B cell (primary cell): ENCODE data around the gene TMTC4. TPM values are rescaled to one million over a fixed set of nuclear protein-coding genes. Genes with fewer than 3 reads are reported as not detected.

Source experiments
- ATAC-seq: fragments of 200-7000 bp; cut with Tn5 transposase; one replicate; pipeline ENCODE4 v1.10.0; 2021; ENCODE audit warnings: low read depth, mild to moderate bottlenecking, moderate number of reproducible peaks, moderate library complexity
- CTCF ChIA-PET: fragments of 350-600 bp; sonication (Branson Sonifier 250); formaldehyde crosslinking; loops from one replicate; lab custom pipeline; 2021; ENCODE audit warnings: antibody characterized with exemption, inconsistent platforms; lab: Charles Lee
- POLR2A ChIA-PET: fragments of 350-600 bp; sonication (Branson Sonifier 250); formaldehyde crosslinking; loops from one replicate; lab custom pipeline; 2021; ENCODE audit warnings: antibody characterized with exemption; lab: Charles Lee
- DNase-seq: peaks from one replicate; pipeline ENCODE4 v3.0.0; 2013
- H2AFZ ChIP-seq: 2 replicates; pipeline ENCODE4 v1.6.1; 2012; ENCODE audit warnings: mild to moderate bottlenecking, low read depth, low read length; ENCODE audit not compliant: insufficient read depth, poor library complexity, severe bottlenecking
- H3K27ac ChIP-seq, 2 donors: 1 replicate in 1 of 2; 2 replicates in 1 of 2; pipeline ENCODE4 v1.5.1; 2012 to 2013; ENCODE audit warnings: low read length in 2 of 2, mild to moderate bottlenecking in 2 of 2, moderate library complexity in 1 of 2
- H3K27me3 ChIP-seq, 4 experiments: fragments of 200-600 bp in 1 of 4; sonication (generic) in 1 of 4; replicated peaks in 1 of 4; 1 replicate in 2 of 4; 2 replicates in 2 of 4; pipeline versions ENCODE4 v1.6.1 to v1.7.0; 2013 to 2016; ENCODE audit warnings: low read length in 3 of 4, mild to moderate bottlenecking in 2 of 4, mixed read lengths in 1 of 4, moderate library complexity in 1 of 4; ENCODE audit not compliant: insufficient read depth in 4 of 4, control insufficient read depth in 3 of 4; ENCODE audit errors: control extremely low read depth in 1 of 4
- H3K36me3 ChIP-seq, 2 experiments: replicated peaks in 1 of 2; 1 replicate in 1 of 2; 2 replicates in 1 of 2; pipeline versions ENCODE4 v1.6.1 to v1.7.1; 2013; ENCODE audit warnings: low read length in 1 of 2; ENCODE audit not compliant: insufficient read depth in 2 of 2, control insufficient read depth in 1 of 2; ENCODE audit errors: control extremely low read depth in 1 of 2, extremely low read depth in 1 of 2
- H3K4me1 ChIP-seq, 2 donors: fragments of 200-600 bp in 1 of 2; sonication (generic) in 1 of 2; 1 replicate in 1 of 2; 2 replicates in 1 of 2; pipeline versions ENCODE4 v1.5.1 to v1.6.1; 2013 to 2017; ENCODE audit warnings: low read length in 2 of 2; ENCODE audit not compliant: control insufficient read depth in 2 of 2, insufficient read depth in 2 of 2
- H3K4me2 ChIP-seq: replicated peaks from 2 replicates; pipeline ENCODE3; 2012; ENCODE audit warnings: mild to moderate bottlenecking, low read depth, low read length; ENCODE audit not compliant: poor library complexity, severe bottlenecking
- H3K4me3 ChIP-seq, 5 experiments: fragments of 200-600 bp in 1 of 5; sonication (generic) in 1 of 5; 1 replicate in 3 of 5; 2 replicates in 2 of 5; pipeline versions ENCODE4 v1.5.1 to v1.7.0; 2011 to 2016; ENCODE audit warnings: low read length in 4 of 5, mild to moderate bottlenecking in 4 of 5, low read depth in 2 of 5, control low read depth in 1 of 5, moderate library complexity in 1 of 5; ENCODE audit not compliant: insufficient read depth in 1 of 5; ENCODE audit errors: control extremely low read depth in 1 of 5, extremely low read depth in 1 of 5
- H3K79me2 ChIP-seq: fragments of 200-600 bp; sonication (generic); one replicate; pipeline ENCODE4 v1.6.0; 2016; ENCODE audit warnings: low read length; ENCODE audit not compliant: control insufficient read depth, insufficient read depth
- H3K9ac ChIP-seq: fragments of 200-600 bp; sonication (generic); 2 replicates; pipeline ENCODE4 v1.6.1; 2017; ENCODE audit warnings: mild to moderate bottlenecking, low read length, moderate library complexity
- H3K9me3 ChIP-seq, 3 donors: one replicate each; pipeline versions ENCODE4 v1.6.1 to v1.7.1; 2013; ENCODE audit warnings: low read length in 2 of 3; ENCODE audit not compliant: control insufficient read depth in 2 of 3, insufficient read depth in 1 of 3; ENCODE audit errors: control extremely low read depth in 1 of 3
- H4K20me1 ChIP-seq: 2 replicates; pipeline ENCODE4 v1.6.0; 2012; ENCODE audit warnings: mild to moderate bottlenecking, low read length; ENCODE audit not compliant: insufficient read depth, control insufficient read depth, poor library complexity, severe bottlenecking
- H3K27ac Mint-ChIP-seq: one replicate; pipeline ENCODE4 v1.8.0; 2021; ENCODE audit warnings: mixed read lengths
- H3K27me3 Mint-ChIP-seq: one replicate; pipeline ENCODE4 v1.8.0; 2021; ENCODE audit warnings: mixed read lengths
- H3K4me1 Mint-ChIP-seq: one replicate; pipeline ENCODE4 v1.8.0; 2021; ENCODE audit warnings: mixed read lengths
- H3K4me3 Mint-ChIP-seq: one replicate; pipeline ENCODE4 v1.8.0; 2021; ENCODE audit warnings: mixed read lengths
- H3K9me3 Mint-ChIP-seq: one replicate; pipeline ENCODE4 v1.8.0; 2022; ENCODE audit warnings: mixed read lengths; ENCODE audit not compliant: insufficient read depth
- EZH2 ChIP-seq: IDR thresholded peaks from 2 replicates; pipeline ENCODE4 v1.6.1; 2012; ENCODE audit warnings: borderline replicate concordance, low read depth, mild to moderate bottlenecking, moderate library complexity, low read length; ENCODE audit not compliant: insufficient read depth, poor library complexity, severe bottlenecking
- WGBS: methylation state at CpG from one replicate; pipeline ENCODE4 v1.1.5; 2013; ENCODE audit warnings: missing lambda C conversion rate; ENCODE audit not compliant: insufficient coverage; 5-methylcytosine and 5-hydroxymethylcytosine counted together
- intact Hi-C: fragments of 100-400 bp; cut with micrococcal nuclease; formaldehyde crosslinking; loops from one replicate; pipeline ENCODE4 v1.10.0; 2022
- polyA plus RNA-seq: library from polyadenylated mRNA; depleted of rRNA; stranded (reverse); fragments of >200 nt; gene quantifications from 2 replicates; pipeline ENCODE4 v1.2.3, GENCODE V29; 2012
- total RNA-seq, 2 donors: library from RNA; stranded (reverse); fragments of 120-200 nt in 1 of 2; gene quantifications; 1 replicate in 1 of 2; 2 replicates in 1 of 2; pipeline versions ENCODE4 v1.2.3 to v1.2.4, GENCODE V29; 2013 to 2022
- TF ChIP-seq, protein P1 (sequence below): fragments of 200-600 bp; IDR thresholded peaks from one replicate; pipeline ENCODE4 v1.8.0; 2022; ENCODE audit warnings: antibody characterized with exemption, mild to moderate bottlenecking

TMTC4 gene
- total and polyA plus RNA-seq, 2 donors (not counting 1 experiment from before 2014, with no cell fraction given): 7.9 to 17.8 TPM

DNA sequence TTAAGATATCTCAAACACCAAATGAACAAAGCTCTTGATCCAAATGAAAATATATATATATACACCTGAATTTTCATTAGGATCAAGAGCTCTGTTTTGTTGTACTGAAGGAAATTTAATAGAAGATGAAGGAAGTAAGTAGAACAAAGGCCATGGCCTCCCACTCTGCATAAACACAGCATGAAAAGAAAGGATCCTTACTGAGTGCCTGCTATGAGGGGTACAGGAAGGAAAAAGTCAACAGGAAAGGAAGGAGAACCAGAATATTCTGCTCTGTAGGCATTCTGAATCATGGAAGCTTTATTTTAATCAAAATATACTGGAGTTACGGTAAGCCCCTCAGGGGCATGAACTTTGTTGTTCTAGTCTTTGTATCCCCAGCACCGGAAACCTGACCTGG is 22.1 kb downstream of the TMTC4 start:
- no peak overlapping the region for H3K4me2 ChIP-seq
- no peaks in the 10 kb centered on the region for H3K79me2 ChIP-seq
- POLR2A ChIA-PET: no interaction called here
- H3K36me3 ChIP-seq: peaks cover 2 to 7% of the 10 kb centered on the region in 2 experiments
- Mint-ChIP-seq H3K4me1 (no peaks in the 10 kb centered on the region), H3K27me3 (no peaks in the 10 kb centered on the region), H3K27ac (no peak overlapping the region), H3K9me3 (no peaks in the 10 kb centered on the region), H3K4me3 (no peak overlapping the region)
- CTCF ChIA-PET: no interaction called here
- H2AFZ ChIP-seq: no peak overlapping the region
- DNase-seq (no peak), ATAC-seq (no peak)
- H3K9me3 ChIP-seq: no peaks in the 10 kb centered on the region
- no peaks in the 10 kb centered on the region for H3K4me1 ChIP-seq
- TF ChIP-seq, protein P1, sequence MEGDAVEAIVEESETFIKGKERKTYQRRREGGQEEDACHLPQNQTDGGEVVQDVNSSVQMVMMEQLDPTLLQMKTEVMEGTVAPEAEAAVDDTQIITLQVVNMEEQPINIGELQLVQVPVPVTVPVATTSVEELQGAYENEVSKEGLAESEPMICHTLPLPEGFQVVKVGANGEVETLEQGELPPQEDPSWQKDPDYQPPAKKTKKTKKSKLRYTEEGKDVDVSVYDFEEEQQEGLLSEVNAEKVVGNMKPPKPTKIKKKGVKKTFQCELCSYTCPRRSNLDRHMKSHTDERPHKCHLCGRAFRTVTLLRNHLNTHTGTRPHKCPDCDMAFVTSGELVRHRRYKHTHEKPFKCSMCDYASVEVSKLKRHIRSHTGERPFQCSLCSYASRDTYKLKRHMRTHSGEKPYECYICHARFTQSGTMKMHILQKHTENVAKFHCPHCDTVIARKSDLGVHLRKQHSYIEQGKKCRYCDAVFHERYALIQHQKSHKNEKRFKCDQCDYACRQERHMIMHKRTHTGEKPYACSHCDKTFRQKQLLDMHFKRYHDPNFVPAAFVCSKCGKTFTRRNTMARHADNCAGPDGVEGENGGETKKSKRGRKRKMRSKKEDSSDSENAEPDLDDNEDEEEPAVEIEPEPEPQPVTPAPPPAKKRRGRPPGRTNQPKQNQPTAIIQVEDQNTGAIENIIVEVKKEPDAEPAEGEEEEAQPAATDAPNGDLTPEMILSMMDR: no peak
- TF ChIP-seq EZH2: no peak
- no peak overlapping the region for H3K4me3 ChIP-seq
- no peak overlapping the region for H3K9ac ChIP-seq
- intact Hi-C loops: no loop called here
- no peak overlapping the region for H3K27ac ChIP-seq
- no CpG with 5 or more reads among the region's 2 CpGs for WGBS
- no peaks in the 10 kb centered on the region for H3K27me3 ChIP-seq
- H4K20me1 ChIP-seq: no peaks in the 10 kb centered on the region

DNA sequence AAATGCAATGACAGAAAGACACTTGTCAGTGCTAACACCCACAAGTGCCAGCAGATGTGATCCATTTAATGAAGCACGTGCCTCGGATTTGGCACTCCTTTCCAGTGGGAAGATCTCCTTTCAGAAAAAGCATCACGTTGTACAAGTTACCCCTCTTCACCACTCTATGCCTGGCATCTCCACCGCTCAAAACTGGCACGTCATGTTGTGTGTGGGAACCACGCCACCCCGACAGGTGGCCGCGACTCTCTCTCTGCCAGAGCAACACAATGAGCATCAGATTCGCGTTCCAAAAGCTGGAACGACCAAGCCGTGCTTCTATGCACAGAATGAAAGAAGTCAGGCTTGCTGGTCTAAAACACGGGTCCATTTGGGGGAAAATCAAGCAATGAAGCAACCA is 24.3 kb downstream of the TMTC4 start:
- WGBS: 92% methylated on average over 13 of the region's 14 CpGs
- intact Hi-C loops: no loop called here

More for the DNA sequence above, 24.3 kb downstream of the TMTC4 start:
- Histone ChIP-seq H3K27me3 (no peaks in the 10 kb centered on the region), H3K27ac (no peak overlapping the region), H3K9me3 (no peaks in the 10 kb centered on the region), H3K4me1 (no peaks in the 10 kb centered on the region), H4K20me1 (no peaks in the 10 kb centered on the region), H2AFZ (no peak overlapping the region), H3K79me2 (no peaks in the 10 kb centered on the region), H3K4me3 (no peak overlapping the region), H3K36me3 (peaks cover 0 to 3% of the 10 kb centered on the region in 2 experiments), H3K4me2 (no peak overlapping the region), H3K9ac (no peak overlapping the region)
- H3K9me3 Mint-ChIP-seq: no peaks in the 10 kb centered on the region
- ChIA-PET CTCF (no interaction called here), POLR2A (no interaction called here)
- no peak overlapping the region for H3K4me3 Mint-ChIP-seq
- H3K27ac Mint-ChIP-seq: no peak overlapping the region
- no peak for TF ChIP-seq EZH2
- TF ChIP-seq, protein P1: no peak
- no peak for ATAC-seq
- no peaks in the 10 kb centered on the region for H3K27me3 Mint-ChIP-seq
- H3K4me1 Mint-ChIP-seq: no peaks in the 10 kb centered on the region
- DNase-seq: no peak
